SU-DHL-6 (cell line): ENCODE data around the gene STRIT1.

Experiments
- H2AFZ ChIP-seq: fragments of 200-600 bp; sonication (generic); 2 replicates; pipeline ENCODE4 v1.6.1; 2014; ENCODE audit warnings: low read depth, mild to moderate bottlenecking, moderate library complexity, mixed read lengths, antibody characterized with exemption, low read length; ENCODE audit not compliant: severe bottlenecking
- H3F3A ChIP-seq: fragments of 200-600 bp; shearing (Covaris generic); 2 replicates; pipeline ENCODE4 v1.6.0; 2016; ENCODE audit warnings: antibody characterized with exemption, mild to moderate bottlenecking; ENCODE audit not compliant: insufficient read depth
- H3K27ac ChIP-seq: fragments of 200-600 bp; sonication (generic); 2 replicates; pipeline ENCODE4 v1.5.1; 2016; ENCODE audit warnings: low read depth, mild to moderate bottlenecking, low read length, moderate library complexity, mixed read lengths
- H3K27me3 ChIP-seq: fragments of 200-600 bp; sonication (generic), shearing (Covaris generic); 2 replicates; pipeline ENCODE4 v1.6.0; 2014; ENCODE audit warnings: mild to moderate bottlenecking, low read length
- H3K36me3 ChIP-seq: fragments of 200-600 bp; sonication (generic); 2 replicates; pipeline ENCODE4 v1.6.1; 2014; ENCODE audit warnings: mild to moderate bottlenecking, low read length, mixed read lengths
- H3K4me2 ChIP-seq: fragments of 300-600, 200-600 bp; shearing (Covaris generic), sonication (generic); 2 replicates; pipeline ENCODE4 v1.6.0; 2014; ENCODE audit warnings: low read length, low read depth, mild to moderate bottlenecking; ENCODE audit not compliant: poor library complexity, severe bottlenecking
- H3K4me3 ChIP-seq: fragments of 200-600 bp; sonication (generic); 2 replicates; pipeline ENCODE4 v1.5.1; 2014; ENCODE audit warnings: antibody characterized with exemption, low read length, mild to moderate bottlenecking, mixed read lengths; ENCODE audit not compliant: insufficient read depth, poor library complexity, severe bottlenecking
- H3K79me2 ChIP-seq: fragments of 200-600 bp; sonication (generic); 2 replicates; pipeline ENCODE4 v1.6.1; 2014; ENCODE audit warnings: mild to moderate bottlenecking, low read length, moderate library complexity; ENCODE audit not compliant: insufficient read depth
- H3K9ac ChIP-seq: fragments of 200-600 bp; sonication (generic); 2 replicates; pipeline ENCODE4 v1.7.0; 2014; ENCODE audit warnings: mild to moderate bottlenecking, low read length
- H3K9me2 ChIP-seq: fragments of 200-600 bp; sonication (generic); replicated peaks from 2 replicates; pipeline ENCODE4 v1.6.1; 2014; ENCODE audit warnings: low read length; ENCODE audit not compliant: insufficient read depth
- H3K9me3 ChIP-seq: fragments of 200-600 bp; sonication (generic); 2 replicates; pipeline ENCODE4 v1.6.1; 2014; ENCODE audit warnings: low read length, mixed read lengths; ENCODE audit not compliant: insufficient read depth
- H4K20me1 ChIP-seq: fragments of 200-600 bp; sonication (generic); 2 replicates; pipeline ENCODE4 v1.6.1; 2014; ENCODE audit warnings: low read depth, mild to moderate bottlenecking, antibody characterized with exemption, low read length, moderate library complexity, mixed read lengths
- EZH2phosphoT487 ChIP-seq: fragments of 200-600 bp; sonication (generic), shearing (Covaris generic); conservative IDR thresholded peaks from 2 replicates; pipeline ENCODE4 v1.6.1; 2018; ENCODE audit warnings: mild to moderate bottlenecking, antibody characterized with exemption, low read length, moderate library complexity, mixed read lengths
- TF ChIP-seq, protein P1 (sequence below): fragments of 200-600 bp; sonication (generic); IDR thresholded peaks from one replicate; pipeline ENCODE4 v1.5.1; 2017; ENCODE audit warnings: antibody characterized with exemption, mild to moderate bottlenecking, low read length, moderate library complexity; ENCODE audit not compliant: insufficient read depth, poor library complexity, severe bottlenecking

Gene STRIT1

DNA sequence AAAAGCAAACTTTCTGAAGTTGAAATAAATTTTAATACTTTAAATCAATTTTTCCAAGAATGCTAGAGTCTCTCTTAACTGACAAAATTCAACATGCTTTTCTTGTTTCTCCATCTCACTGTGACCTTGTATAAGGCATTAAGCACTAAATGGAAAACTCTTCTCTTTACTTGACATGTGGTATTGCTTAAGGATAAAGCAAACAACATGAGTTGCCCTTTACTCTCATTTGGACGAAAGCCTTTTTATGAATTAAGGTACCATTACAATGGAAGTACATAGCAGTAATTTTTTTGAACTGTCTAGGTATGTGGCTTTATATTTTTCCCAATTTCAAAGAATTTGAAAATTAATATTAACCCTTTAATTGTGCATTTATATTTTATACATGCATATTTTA is 1.4 kb downstream of the STRIT1 start:
- H3K9me2 ChIP-seq: no peaks in the 10 kb centered on the region
- H3K27ac ChIP-seq: no peak overlapping the region
- H3K36me3 ChIP-seq: no peaks in the 10 kb centered on the region
- H3K4me2 ChIP-seq: no peak overlapping the region
- no peak overlapping the region for H3K4me3 ChIP-seq
- no peaks in the 10 kb centered on the region for H3K9me3 ChIP-seq
- no peaks in the 10 kb centered on the region for H3F3A ChIP-seq
- H3K79me2 ChIP-seq: no peaks in the 10 kb centered on the region
- no peak overlapping the region for H2AFZ ChIP-seq
- H3K27me3 ChIP-seq: no peaks in the 10 kb centered on the region
- TF ChIP-seq EZH2phosphoT487: no peak
- TF ChIP-seq, protein P1, sequence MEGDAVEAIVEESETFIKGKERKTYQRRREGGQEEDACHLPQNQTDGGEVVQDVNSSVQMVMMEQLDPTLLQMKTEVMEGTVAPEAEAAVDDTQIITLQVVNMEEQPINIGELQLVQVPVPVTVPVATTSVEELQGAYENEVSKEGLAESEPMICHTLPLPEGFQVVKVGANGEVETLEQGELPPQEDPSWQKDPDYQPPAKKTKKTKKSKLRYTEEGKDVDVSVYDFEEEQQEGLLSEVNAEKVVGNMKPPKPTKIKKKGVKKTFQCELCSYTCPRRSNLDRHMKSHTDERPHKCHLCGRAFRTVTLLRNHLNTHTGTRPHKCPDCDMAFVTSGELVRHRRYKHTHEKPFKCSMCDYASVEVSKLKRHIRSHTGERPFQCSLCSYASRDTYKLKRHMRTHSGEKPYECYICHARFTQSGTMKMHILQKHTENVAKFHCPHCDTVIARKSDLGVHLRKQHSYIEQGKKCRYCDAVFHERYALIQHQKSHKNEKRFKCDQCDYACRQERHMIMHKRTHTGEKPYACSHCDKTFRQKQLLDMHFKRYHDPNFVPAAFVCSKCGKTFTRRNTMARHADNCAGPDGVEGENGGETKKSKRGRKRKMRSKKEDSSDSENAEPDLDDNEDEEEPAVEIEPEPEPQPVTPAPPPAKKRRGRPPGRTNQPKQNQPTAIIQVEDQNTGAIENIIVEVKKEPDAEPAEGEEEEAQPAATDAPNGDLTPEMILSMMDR: no peak
- H3K9ac ChIP-seq: no peak overlapping the region
- H4K20me1 ChIP-seq: no peaks in the 10 kb centered on the region

DNA sequence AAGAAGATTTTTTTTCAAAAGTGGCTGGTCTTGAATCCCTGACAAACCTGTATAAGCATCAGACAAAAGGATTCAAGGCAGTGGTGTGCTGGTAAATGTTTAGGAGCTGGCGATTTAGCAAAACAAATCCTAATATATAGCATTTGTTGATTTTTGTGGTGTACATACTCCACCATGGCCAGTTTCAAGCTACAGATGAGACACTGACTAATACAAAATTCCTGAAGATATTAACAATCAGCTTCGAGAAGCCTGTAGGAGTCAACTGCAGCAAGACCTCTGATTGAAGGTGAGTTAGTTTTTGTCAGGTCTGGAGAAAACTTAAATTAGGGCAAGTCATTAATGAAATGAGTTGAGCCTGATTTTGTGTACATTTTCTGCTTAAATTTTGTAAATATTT is 6.7 kb downstream of the STRIT1 start:
- Histone ChIP-seq H3K36me3 (no peaks in the 10 kb centered on the region), H3K27me3 (no peaks in the 10 kb centered on the region), H3K27ac (no peak overlapping the region), H3K9me3 (no peaks in the 10 kb centered on the region), H4K20me1 (no peaks in the 10 kb centered on the region), H2AFZ (no peak overlapping the region), H3K9ac (no peak overlapping the region), H3K4me2 (no peak overlapping the region), H3K4me3 (no peak overlapping the region), H3F3A (no peaks in the 10 kb centered on the region), H3K9me2 (no peaks in the 10 kb centered on the region), H3K79me2 (no peaks in the 10 kb centered on the region)
- TF ChIP-seq EZH2phosphoT487: no peak
- TF ChIP-seq, protein P1: no peak

DNA sequence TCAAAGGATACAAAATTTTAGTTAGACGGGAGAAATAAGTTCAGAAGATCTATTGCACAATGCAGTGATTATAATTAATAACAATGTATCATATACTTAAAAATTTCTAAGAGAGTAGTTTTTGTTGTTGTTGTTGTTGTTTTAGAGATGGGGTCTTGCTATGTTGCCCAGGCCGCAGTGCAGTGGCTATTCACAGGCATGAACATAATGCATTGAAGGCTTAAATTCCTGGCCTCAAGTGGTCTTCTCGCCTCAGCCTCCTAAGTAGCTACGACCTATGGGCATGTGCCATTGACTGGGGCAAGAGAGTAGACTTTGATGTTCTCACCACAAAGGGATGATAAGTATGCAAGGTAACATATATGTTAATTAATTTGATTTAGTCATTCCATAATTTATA is 7.5 kb downstream of the STRIT1 start:
- H3F3A ChIP-seq: no peaks in the 10 kb centered on the region
- H3K9me3 ChIP-seq: no peaks in the 10 kb centered on the region
- H3K27ac ChIP-seq: no peak overlapping the region
- no peaks in the 10 kb centered on the region for H4K20me1 ChIP-seq
- no peak overlapping the region for H3K9ac ChIP-seq
- H3K4me3 ChIP-seq: no peak overlapping the region
- no peaks in the 10 kb centered on the region for H3K79me2 ChIP-seq
- no peak overlapping the region for H2AFZ ChIP-seq
- TF ChIP-seq EZH2phosphoT487: no peak
- TF ChIP-seq, protein P1: no peak
- H3K27me3 ChIP-seq: no peaks in the 10 kb centered on the region
- no peak overlapping the region for H3K4me2 ChIP-seq
- H3K9me2 ChIP-seq: no peaks in the 10 kb centered on the region
- H3K36me3 ChIP-seq: no peaks in the 10 kb centered on the region
